ACC112 (cell line): ENCODE measurements around the gene CDK2AP2.

Experiments
- H2AFZ ChIP-seq: fragments of 200-600 bp; sonication (generic); one replicate; pipeline ENCODE4 v1.6.0; 2017; ENCODE audit warnings: antibody characterized with exemption, low read length; ENCODE audit not compliant: unreplicated experiment
- H3K27ac ChIP-seq: fragments of 200-600 bp; sonication (generic); 2 replicates; pipeline ENCODE4 v1.5.1; 2014; ENCODE audit warnings: low read depth, mild to moderate bottlenecking, antibody characterized with exemption, low read length, moderate library complexity
- H3K27me3 ChIP-seq: fragments of 200-600 bp; sonication (generic); 2 replicates; pipeline ENCODE4 v1.6.1; 2014; ENCODE audit warnings: mild to moderate bottlenecking, antibody characterized with exemption, low read length, moderate library complexity, mixed read lengths; ENCODE audit not compliant: insufficient read depth
- H3K36me3 ChIP-seq: fragments of 200-600 bp; sonication (generic); 2 replicates; pipeline ENCODE4 v1.6.1; 2016; ENCODE audit warnings: mild to moderate bottlenecking, antibody characterized with exemption, low read length, moderate library complexity, mixed read lengths; ENCODE audit not compliant: insufficient read depth
- H3K4me1 ChIP-seq: fragments of 200-600 bp; sonication (generic); one replicate; pipeline ENCODE4 v1.6.1; 2016; ENCODE audit warnings: low read length, mixed read lengths; ENCODE audit not compliant: insufficient read depth, unreplicated experiment, control insufficient read depth
- H3K4me3 ChIP-seq: fragments of 200-600 bp; sonication (generic); 2 replicates; pipeline ENCODE4 v1.5.1; 2014; ENCODE audit warnings: mild to moderate bottlenecking, low read depth, low read length
- H3K79me2 ChIP-seq: fragments of 200-600 bp; sonication (generic); one replicate; pipeline ENCODE4 v1.6.0; 2016; ENCODE audit warnings: low read length; ENCODE audit not compliant: control insufficient read depth, unreplicated experiment, insufficient read depth

The CDK2AP2 gene

DNA sequence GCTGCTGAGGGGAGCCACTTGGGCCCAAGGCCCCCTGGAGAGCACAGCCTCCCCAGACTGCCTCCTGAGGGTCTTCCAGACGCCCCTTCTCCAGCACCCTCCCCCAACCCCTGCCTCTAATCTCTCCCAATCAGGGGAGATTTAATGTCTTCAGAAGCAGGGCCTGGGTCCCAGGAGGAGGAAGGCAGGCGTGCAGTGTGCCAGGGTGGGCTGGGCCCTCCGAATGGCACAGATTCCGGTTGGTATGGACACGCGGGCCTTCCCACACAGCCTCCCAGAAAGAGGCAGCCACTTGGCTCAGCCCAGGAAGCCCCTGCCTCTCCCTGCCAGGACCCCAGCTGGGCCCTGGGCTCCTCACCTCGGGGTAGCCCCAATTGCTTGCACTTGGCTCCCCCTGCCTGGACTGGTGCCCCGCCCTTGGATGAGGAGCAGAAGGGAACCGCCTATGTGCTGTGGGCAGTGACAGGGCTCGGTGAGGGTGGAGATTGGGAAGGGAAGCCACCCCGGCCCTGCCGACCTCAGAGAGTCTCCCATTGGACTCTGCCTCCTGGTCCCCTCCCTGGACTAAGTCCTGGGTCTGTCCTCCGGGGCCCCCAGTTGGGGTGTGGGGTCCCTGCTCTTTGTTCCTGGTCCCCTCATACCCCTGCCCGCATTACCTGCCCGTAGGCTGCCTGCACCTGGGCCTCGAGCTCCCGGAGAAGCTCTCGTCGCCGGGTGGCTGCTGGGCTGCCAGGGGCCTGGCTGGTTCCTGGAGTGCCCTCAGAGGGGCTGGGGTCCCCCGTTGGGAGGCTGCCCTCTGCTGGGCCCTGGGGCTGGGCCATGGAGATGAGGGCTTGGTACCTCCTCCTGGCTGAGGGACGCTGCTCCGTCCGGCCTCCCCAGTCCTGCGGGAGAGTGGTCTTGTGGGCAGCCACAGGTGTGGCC lies 15.9 kb upstream of the CDK2AP2 start:
- Histone ChIP-seq H3K27me3 (peaks cover 20% of the 10 kb centered on the region; the same call in 1 of the 2 replicates), H2AFZ (no peak overlapping the region), H3K36me3 (no peaks in the 10 kb centered on the region), H3K4me1 (no peaks in the 10 kb centered on the region), H3K27ac (no peak overlapping the region), H3K4me3 (no peak overlapping the region), H3K79me2 (no peaks in the 10 kb centered on the region)

DNA sequence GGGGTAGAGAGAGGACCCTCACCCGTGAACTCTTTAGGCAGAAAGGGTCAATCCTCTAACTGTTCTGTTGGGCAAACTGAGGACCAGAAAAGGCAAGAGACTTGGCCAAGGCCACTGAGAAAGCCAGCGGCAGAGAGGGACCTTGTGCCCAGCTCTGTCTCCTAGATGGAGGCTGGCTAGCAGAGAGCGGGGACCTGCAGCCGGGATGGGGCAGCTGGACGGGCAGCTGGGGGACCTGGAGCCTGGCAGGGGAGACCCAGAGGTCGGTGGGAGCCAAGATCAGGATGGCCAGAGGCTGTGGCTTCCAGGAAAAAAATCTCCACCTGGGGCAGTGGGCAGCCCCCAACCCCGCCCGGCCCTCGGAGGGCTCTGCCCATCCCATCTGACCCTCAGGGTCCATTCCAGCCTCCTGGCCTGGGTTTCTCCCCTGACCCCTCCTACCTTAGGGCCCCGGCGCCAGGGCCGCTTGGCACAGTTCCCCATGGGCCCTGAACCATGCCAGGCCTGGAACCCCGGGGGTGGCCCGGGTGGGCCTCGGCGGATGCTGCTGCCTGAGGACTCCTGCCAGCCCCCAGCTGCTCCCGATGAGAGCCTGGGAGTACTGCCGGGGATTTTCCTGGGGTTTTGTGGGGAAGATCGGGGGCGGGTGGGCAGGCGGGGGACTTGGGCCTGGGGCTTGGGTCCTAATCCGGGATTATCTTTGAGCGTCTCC lies 15.0 kb upstream of the CDK2AP2 start, which contains the start of gene CABP2:
Gene CABP2, minus strand, starts transcription at position 603 of the 712 bp plus-strand sequence. Its CDS starts 120 bp downstream, at position 483.
- Histone ChIP-seq H3K4me1 (no peaks in the 10 kb centered on the region), H3K4me3 (no peak within 1 kb of the TSS), H3K79me2 (no peaks in the 10 kb centered on the region), H2AFZ (no peak within 1 kb of the TSS), H3K27me3 (peaks cover 17% of the 10 kb centered on the region; the same call in 1 of the 2 replicates), H3K36me3 (no peaks in the 10 kb centered on the region), H3K27ac (no peak within 1 kb of the TSS)

DNA sequence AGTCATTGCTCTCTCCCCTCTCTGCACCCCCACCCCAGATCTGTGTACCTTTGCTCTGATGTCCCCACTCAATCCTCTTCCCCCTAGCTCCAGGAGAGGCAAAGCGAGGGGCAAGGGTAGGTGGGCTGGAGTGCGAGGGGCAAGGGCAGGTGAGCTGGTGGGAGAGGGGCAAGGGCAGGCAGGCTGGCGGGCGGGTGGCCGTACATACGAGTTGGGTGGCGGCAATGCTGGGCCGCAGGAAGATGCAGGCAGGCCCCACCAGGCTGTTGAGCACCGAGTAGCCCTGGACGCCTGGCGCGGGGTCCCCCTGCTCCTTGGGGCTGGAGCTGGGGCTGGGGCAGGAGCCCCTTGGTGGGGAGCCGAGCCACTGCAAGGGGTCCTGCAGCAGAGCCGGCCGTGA lies 14.4 kb upstream of the CDK2AP2 start:
- Histone ChIP-seq H3K27ac (no peak overlapping the region), H2AFZ (no peak overlapping the region), H3K4me1 (no peaks in the 10 kb centered on the region), H3K36me3 (no peaks in the 10 kb centered on the region), H3K4me3 (no peak overlapping the region), H3K27me3 (peaks cover 16% of the 10 kb centered on the region; the same call in 1 of the 2 replicates), H3K79me2 (no peaks in the 10 kb centered on the region)

DNA sequence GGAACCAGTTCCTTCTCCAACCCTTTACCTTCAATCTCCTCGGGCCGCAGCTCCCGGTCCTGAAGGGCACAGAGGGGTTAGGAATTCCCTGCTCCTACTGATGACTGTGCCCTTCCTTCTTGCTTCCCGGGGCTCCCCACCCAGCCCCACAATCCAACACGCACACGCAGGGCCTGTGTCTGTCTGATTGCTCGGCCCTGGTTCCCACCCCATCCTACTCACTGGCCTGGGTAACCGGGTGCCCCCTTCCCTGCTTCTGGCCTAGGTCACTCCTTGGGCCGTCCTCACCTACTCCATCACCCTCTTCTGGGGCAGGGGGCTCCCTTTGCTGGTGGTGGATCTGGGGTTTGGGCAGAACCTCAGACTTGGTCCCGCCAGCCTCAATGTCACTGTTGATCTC lies 14.0 kb upstream of the CDK2AP2 start:
- no peak overlapping the region for H3K27ac ChIP-seq
- peaks cover 11% of the 10 kb centered on the region; the same call in 1 of the 2 replicates for H3K27me3 ChIP-seq
- H2AFZ ChIP-seq: no peak overlapping the region
- H3K36me3 ChIP-seq: no peaks in the 10 kb centered on the region
- H3K4me3 ChIP-seq: no peak overlapping the region
- H3K4me1 ChIP-seq: no peaks in the 10 kb centered on the region
- no peaks in the 10 kb centered on the region for H3K79me2 ChIP-seq

DNA sequence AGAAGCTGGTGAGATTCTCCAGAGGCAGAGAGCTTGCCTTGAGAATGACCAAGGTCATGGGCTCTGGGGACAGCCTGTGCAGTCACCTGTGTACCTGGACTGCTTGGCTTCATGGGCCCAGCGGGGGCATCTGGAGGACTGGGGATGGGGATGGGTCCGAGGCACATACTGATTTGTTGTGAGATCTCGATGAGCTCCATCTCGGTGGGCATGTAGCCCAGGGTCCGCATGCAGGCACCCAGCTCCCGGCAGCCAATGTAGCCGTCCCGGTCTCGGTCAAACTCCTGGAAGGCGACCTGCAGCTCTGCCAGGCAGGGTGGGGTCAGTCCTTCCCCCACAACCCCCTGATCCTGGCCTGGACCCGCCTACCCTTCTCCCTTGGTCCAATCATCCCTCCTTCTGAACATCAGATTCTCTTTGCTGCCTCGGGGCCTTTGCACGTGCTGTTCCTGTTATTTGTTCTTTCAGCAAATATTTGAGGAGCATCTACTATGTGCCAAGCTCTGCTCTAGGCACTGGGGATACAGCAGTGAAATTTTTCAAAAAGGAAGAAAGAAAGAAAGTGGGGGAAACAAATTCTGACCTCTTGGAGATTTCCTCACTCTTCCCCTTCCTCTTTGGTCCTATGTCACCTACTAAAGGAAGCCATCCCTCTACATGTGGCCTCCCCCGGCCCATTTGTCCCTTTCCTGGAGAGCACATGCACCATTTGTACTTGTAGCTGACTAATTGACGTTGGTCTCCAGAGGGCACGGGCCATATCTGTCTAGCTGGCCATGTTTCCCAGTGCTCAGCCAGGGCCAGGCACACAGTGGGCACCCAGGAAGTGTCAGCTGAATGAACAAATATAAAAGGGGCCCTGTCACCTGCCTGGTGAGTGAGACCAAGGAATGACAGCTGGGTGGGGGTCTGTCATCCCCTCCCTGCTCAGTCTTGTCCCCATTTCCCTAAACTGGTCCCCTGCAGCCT lies 13.2 kb upstream of the CDK2AP2 start:
- Histone ChIP-seq H3K79me2 (no peaks in the 10 kb centered on the region), H3K4me1 (no peaks in the 10 kb centered on the region), H3K4me3 (no peak overlapping the region), H3K27ac (no peak overlapping the region), H3K27me3 (peaks cover 11% of the 10 kb centered on the region; the same call in 1 of the 2 replicates), H2AFZ (no peak overlapping the region), H3K36me3 (no peaks in the 10 kb centered on the region)

DNA sequence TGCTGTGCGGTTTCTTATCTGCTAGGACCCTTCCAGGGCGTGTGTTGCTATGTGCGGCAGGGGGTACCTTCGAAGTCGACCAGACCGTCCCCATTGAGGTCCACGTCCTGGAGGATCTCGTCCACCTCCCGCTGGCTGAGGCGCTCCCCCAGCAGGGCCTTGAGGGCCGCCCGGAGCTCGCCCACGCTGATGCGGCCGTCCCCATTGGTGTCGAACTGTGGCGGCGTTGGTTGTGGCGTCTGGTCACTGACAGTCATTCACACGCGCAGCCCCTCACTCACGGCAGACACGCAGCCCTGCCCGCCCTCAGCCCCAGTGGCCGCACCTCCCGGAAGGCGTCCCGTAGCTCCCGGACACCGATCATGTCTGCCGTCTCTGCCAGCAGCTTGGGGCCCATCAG lies 11.8 kb upstream of the CDK2AP2 start:
- no peak overlapping the region for H3K27ac ChIP-seq

DNA sequence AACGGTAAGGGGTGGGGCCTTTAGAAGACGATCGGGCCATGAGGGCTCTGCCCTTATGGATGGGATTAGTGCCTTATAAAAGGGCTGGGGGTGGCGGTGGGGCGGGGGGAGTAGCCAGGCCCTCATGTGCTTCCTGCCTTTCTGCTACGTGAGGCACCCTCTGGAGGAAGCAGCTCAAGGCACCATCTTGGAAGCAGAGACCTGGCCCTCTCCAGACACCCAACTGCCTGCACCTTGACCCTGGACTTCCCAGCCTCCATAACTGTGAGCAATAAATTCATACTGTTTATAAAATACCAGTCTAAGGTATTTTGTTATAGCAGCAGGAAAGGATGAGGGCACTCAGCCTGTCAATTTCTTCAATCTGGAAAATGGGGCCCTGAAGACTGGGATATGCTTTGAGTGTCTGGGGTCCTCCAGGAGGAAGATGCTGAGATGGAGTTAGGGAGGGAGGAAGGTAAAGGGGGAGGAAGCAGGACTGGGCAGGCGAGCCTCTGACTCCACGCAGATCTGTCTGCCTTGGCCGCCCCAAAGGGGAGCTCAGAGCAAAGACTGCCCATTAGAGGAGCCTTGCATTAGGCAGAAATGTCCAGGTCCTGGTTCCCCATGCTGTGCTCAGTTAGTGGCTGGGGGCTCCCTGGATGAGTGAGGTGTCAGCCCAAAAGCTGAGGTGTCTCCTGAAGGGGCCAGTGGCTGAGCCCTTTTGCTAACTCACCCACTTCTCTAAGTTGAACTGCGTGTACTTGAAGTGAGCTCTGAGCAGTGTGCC lies 10.0 kb upstream of the CDK2AP2 start:
- H3K27ac ChIP-seq: no peak overlapping the region
- H3K4me1 ChIP-seq: no peaks in the 10 kb centered on the region
- H3K4me3 ChIP-seq: no peak overlapping the region
- H3K36me3 ChIP-seq: no peaks in the 10 kb centered on the region
- no peak overlapping the region for H2AFZ ChIP-seq
- no peaks in the 10 kb centered on the region for H3K79me2 ChIP-seq
- peaks cover 17% of the 10 kb centered on the region for H3K27me3 ChIP-seq

More for the DNA sequence above, 11.8 kb upstream of the CDK2AP2 start:
- H2AFZ ChIP-seq: no peak overlapping the region
- H3K79me2 ChIP-seq: no peaks in the 10 kb centered on the region
- no peaks in the 10 kb centered on the region for H3K36me3 ChIP-seq
- H3K4me1 ChIP-seq: no peaks in the 10 kb centered on the region
- no peak overlapping the region for H3K4me3 ChIP-seq
- H3K27me3 ChIP-seq: peaks cover 11% of the 10 kb centered on the region; the same call in 1 of the 2 replicates

DNA sequence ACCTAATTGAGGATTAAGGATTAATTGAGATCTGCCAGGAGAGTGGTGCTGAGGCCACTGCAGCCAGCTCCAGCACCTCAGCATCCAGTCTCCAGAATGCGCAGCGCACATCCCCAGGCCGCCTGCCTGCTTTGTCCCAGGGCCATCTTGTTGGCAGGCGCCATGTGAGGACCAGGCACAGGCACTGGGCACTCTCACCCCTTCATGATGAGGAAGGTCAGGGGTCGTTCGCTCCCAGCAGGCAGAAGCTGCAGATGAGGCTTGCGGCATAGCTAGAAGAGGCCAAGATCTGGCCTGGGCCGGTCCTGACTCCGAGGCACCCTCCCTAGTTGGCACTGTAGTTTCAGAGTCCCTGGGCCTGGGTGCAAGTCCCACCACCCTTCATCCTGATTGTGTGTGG lies 8.8 kb upstream of the CDK2AP2 start:
- H3K79me2 ChIP-seq: no peaks in the 10 kb centered on the region
- H3K27me3 ChIP-seq: peaks cover 14% of the 10 kb centered on the region
- H2AFZ ChIP-seq: no peak overlapping the region
- no peaks in the 10 kb centered on the region for H3K4me1 ChIP-seq
- no peak overlapping the region for H3K27ac ChIP-seq
- H3K36me3 ChIP-seq: no peaks in the 10 kb centered on the region
- no peak overlapping the region for H3K4me3 ChIP-seq

DNA sequence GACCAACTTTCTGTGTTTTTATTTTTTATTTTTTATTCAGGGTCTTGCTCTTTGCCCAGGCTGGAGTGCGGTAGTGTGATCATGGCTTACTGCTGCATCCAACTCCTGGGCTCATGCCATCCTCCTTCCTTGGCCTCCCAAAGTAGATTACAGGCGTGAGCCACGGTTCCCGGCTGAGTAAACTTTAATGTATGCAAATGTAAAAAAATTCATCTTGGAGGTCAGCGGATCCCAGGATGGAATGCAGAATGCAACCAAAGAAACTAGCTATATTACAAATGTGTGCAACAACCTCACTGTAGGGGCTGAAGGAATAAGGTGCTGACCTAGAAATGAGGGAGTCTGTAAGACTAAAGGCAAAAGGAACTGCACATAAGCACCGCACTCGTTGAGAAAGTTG lies 6.2 kb upstream of the CDK2AP2 start:
- no peaks in the 10 kb centered on the region for H3K79me2 ChIP-seq
- H3K27me3 ChIP-seq: peaks cover 11% of the 10 kb centered on the region
- H2AFZ ChIP-seq: no peak overlapping the region

More for the DNA sequence above, 6.2 kb upstream of the CDK2AP2 start:
- no peaks in the 10 kb centered on the region for H3K4me1 ChIP-seq
- H3K36me3 ChIP-seq: no peaks in the 10 kb centered on the region
- H3K27ac ChIP-seq: no peak overlapping the region
- H3K4me3 ChIP-seq: no peak overlapping the region
